ENCODE results near the gene OR13J1.

Gene OR13J1

GRCh38 chr9:35859310-35859989 is 10.8 kb downstream of the OR13J1 start:
- DNase-seq (ENCODE audit: low spot score), result peak; percentile 29

DNA sequence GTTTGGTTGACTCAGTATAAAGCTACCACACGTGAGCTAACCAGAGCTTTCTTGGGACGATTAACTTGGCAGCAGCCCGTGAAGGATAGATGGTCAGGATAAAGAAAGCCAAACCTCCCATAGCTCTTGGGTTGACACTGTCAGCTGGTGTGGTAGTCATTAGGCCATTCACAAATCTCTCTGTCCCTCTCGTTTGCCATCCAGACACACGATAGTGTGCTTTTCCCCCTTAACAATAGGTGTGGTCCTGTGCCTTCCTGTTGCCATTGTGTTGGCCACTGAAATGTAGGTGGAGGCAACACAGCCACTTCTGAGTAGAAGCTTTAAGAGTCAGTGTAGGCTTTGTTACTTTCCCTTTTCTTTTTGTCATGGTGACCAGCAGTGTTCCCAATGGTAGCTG is 11.7 kb downstream of the OR13J1 start:
- DNase-seq (ENCODE audit: low spot score), result no peak

DNA sequence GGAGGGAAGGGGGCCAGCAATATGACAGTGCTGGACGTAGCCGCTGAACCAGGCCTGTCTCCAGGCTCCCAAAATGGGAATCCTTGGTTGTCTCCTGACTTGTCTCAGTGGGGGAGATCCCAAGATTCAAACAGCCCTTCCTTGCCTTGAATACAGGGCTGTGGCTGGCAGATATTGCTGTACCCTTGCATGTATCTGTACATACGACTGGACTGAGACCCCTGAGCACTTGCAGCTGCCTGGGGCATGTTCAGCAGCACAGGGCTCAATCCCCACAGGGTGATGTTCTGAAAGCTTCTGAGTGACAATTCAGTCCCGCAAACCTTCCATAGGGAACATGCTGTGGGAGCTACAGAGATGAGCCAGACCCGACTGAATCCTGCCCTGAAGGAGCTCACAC is 13.3 kb downstream of the OR13J1 start:
- no peak for DNase-seq (ENCODE audit: low spot score)

- no peak for DNase-seq (ENCODE audit: low spot score)
Measured at GRCh38 chr9:35856206-35856605, 14.0 kb downstream of the OR13J1 start.

DNA sequence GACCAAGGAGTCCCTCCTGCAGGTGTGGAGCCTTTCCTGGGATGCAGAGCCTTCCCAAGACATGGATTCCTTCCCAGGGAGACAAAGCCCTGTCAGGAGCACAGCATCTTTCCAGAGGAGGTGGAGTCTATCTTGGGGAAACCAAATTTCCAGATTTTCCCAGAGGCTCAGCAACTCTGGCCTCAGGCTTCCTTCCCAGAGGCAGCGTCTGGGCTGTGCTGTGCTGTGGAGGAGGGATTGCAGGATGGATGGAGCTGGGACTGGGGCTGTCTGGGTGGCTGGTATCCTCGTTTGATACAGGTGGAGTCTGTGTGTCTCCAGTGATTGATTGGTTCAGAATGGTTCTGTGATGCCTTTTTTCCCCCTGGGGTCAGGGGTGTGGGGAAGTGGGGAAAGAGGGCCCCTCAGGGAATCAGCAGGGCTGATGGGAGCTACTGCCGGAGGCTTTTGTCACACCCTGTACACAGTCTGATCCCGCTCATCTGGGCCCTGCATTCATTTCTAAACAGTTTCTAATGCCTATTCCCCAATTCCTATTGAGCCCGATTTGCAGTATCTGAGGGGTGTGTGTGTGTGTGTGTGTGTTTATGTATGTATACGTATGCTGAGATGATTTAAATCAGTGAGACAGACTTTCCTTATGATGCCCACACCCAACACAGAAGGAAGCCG is 16.0 kb downstream of the OR13J1 start:
- DNase-seq (ENCODE audit: low spot score), result no peak

GRCh38 chr9:35852876-35853865 is 17.0 kb downstream of the OR13J1 start:
- DNase-seq (ENCODE audit: low spot score), result no peak

- DNase-seq (ENCODE audit: low spot score), result no peak
Measured at GRCh38 chr9:35852267-35852815, 17.9 kb downstream of the OR13J1 start.

GRCh38 chr9:35847792-35848572 is 22.2 kb downstream of the OR13J1 start:
- DNase-seq (ENCODE audit: low spot score), result peak; percentile 91

DNA sequence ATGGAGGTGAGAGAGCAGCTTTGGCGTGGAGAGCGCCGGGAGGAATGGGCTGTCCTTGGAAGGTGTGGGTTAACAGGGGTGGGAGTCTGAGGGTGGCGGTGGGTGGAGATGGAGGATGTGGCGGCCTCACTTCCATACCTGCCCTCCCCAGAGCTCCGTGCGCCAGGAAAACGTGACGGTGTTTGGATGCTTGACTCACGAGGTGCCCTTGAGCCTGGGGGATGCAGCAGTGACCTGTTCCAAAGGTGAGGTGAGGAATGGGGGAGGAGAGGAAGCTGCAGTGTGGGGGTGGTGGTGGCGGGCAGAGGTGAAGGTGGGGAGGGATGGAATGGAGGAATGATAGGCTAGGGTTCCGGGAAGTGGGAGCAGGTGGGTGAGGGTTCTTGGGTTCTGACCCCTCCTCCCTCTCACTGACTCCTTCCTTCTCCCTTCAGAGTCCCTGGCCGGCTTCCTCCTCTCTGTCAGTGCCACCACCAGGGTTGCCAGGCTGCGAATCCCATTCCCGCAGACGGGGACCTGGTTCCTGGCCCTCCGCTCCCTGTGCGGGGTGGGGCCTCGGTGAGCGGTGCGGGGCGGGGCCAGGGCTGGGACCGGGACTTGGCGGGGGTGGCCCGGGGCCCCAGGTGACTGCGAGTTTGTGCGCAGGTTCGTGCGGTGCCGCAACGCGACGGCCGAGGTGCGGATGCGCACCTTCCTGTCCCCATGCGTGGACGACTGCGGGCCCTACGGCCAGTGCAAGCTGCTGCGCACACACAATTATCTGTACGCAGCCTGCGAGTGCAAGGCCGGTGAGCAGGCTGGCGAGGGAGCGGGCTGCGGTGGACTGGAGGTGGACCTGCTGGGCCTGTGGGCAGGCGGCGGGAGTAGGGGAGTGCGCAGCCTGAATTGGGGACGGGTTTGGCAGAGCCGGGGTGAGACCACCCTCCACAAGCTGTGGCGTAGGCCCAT is 24.1 kb downstream of the OR13J1 start:
- DNase-seq (ENCODE audit: low spot score), result no peak

GRCh38 chr9:35844628-35845270 is 25.5 kb downstream of the OR13J1 start:
- peak; percentile 86 for DNase-seq (ENCODE audit: low spot score)

DNA sequence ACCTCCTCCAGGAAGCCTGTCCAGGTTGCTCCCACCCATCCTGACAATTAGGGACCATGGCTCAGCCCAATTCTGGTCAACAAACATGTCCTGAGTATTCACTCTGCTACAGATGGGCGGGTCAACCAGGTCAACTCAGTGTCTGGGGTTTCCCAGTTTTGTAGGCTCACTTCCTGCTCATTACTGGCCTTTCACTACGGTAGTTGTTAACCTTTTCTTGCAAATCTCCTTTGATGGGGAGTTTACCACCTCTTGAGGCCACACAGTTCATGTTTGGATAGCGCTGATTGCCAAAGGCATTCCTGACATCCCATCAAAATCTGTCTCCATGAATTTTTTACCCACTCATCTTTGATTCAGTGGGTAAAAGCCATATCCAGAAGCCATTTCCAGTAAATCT is 27.4 kb downstream of the OR13J1 start:
- DNase-seq (ENCODE audit: low spot score), result no peak

DNA sequence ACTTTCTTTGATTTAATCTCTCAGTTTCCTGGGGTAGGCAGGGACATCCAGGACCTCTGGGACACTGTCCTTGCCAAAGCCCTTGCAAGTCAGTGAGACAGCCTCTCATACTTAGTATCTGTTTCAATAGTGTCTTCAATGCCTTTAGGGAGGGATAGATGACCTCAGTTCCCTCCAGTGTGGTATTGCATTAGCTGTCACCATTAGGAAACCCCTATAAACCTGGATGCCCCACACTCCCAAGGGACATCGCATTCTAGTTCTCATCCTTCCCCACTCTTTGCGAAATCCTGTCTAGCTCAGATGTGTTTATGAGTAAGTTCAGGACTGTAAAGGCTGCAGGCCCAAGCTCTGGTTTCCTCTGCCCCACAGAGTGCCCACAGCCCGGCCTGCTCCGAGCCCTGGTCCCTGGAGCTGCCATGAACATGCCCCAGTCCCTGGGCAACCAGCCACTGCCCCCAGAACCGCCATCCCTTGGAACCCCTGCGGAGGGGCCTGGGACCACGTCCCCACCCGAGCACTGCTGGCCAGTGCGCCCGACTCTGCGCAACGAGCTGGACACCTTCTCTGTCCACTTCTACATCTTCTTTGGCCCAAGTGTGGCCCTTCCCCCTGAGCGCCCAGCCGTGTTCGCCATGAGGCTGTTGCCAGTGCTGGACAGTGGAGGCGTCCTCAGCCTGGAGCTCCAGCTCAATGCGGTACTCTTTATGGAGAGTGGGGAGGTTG is 28.0 kb downstream of the OR13J1 start:
- DNase-seq (ENCODE audit: low spot score), result no peak

GRCh38 chr9:35841645-35841900 is 28.6 kb downstream of the OR13J1 start:
- DNase-seq (ENCODE audit: low spot score), result no peak

GRCh38 chr9:35840881-35841644 is 29.1 kb downstream of the OR13J1 start:
- DNase-seq (ENCODE audit: low spot score), result no peak

- no peak for DNase-seq (ENCODE audit: low spot score)
Measured at GRCh38 chr9:35839926-35840325, 30.3 kb downstream of the OR13J1 start.

GRCh38 chr9:35836595-35836994 is 33.6 kb downstream of the OR13J1 start:
- DNase-seq (ENCODE audit: low spot score), result no peak

GRCh38 chr9:35835766-35836165 is 34.4 kb downstream of the OR13J1 start:
- no peak for DNase-seq (ENCODE audit: low spot score)

- DNase-seq (ENCODE audit: low spot score), result no peak
Measured at GRCh38 chr9:35835216-35835632, 35.0 kb downstream of the OR13J1 start.
